H9 (cell line): ENCODE results near the gene DCC. TPM values are rescaled to one million over a fixed set of nuclear protein-coding genes. Genes with fewer than 3 reads are reported as not detected.

Experiments
- DNase-seq: peaks from one replicate; pipeline ENCODE4 v3.0.0-alpha.2; 2017
- H2AFZ ChIP-seq: one replicate; pipeline ENCODE4 v1.6.1; 2013; ENCODE audit warnings: mild to moderate bottlenecking, low read length, control low read depth, moderate library complexity
- H2AK5ac ChIP-seq: 2 replicates; pipeline ENCODE4 v1.6.1; 2013; ENCODE audit warnings: low read length, control low read depth, mixed read lengths; ENCODE audit not compliant: insufficient read length
- H2BK120ac ChIP-seq: one replicate; pipeline ENCODE4 v1.6.1; 2013; ENCODE audit warnings: low read depth, mild to moderate bottlenecking, low read length, control low read depth, inconsistent platforms; ENCODE audit not compliant: poor library complexity, severe bottlenecking
- H2BK12ac ChIP-seq: 2 replicates; pipeline ENCODE4 v1.6.1; 2013; ENCODE audit warnings: low read length, control low read depth, mixed read lengths, low read depth; ENCODE audit not compliant: insufficient read length
- H2BK15ac ChIP-seq: 2 replicates; pipeline ENCODE4 v1.6.1; 2013; ENCODE audit warnings: low read depth, low read length, control low read depth
- H2BK20ac ChIP-seq: one replicate; pipeline ENCODE4 v1.6.1; 2013; ENCODE audit warnings: low read depth, mild to moderate bottlenecking, low read length, control low read depth, inconsistent platforms; ENCODE audit not compliant: poor library complexity, severe bottlenecking
- H2BK5ac ChIP-seq: 2 replicates; pipeline ENCODE4 v1.6.1; 2013; ENCODE audit warnings: low read length, control low read depth, mixed read lengths; ENCODE audit not compliant: insufficient read length
- H3K14ac ChIP-seq: 2 replicates; pipeline ENCODE4 v1.6.1; 2013; ENCODE audit warnings: low read length, control low read depth; ENCODE audit not compliant: insufficient read depth
- H3K18ac ChIP-seq: 2 replicates; pipeline ENCODE4 v1.6.1; 2013; ENCODE audit warnings: low read depth, mild to moderate bottlenecking, mixed read lengths, low read length, control low read depth; ENCODE audit not compliant: insufficient read length
- H3K23ac ChIP-seq: 2 replicates; pipeline ENCODE4 v1.6.1; 2013; ENCODE audit warnings: low read length, control low read depth, mixed read lengths, low read depth; ENCODE audit not compliant: insufficient read length
- H3K23me2 ChIP-seq: 2 replicates; pipeline ENCODE4 v1.6.1; 2013; ENCODE audit warnings: low read depth, mild to moderate bottlenecking, mixed read lengths, low read length, control low read depth; ENCODE audit not compliant: insufficient read length, poor library complexity, severe bottlenecking
- H3K27ac ChIP-seq: 2 replicates; pipeline ENCODE4 v1.5.1; 2013; ENCODE audit warnings: low read length, control low read depth, mixed read lengths, low read depth; ENCODE audit not compliant: insufficient read length
- H3K27me3 ChIP-seq: 2 replicates; pipeline ENCODE4 v1.6.1; 2013; ENCODE audit warnings: low read length, control low read depth, inconsistent platforms; ENCODE audit not compliant: insufficient read depth
- H3K4ac ChIP-seq: 2 replicates; pipeline ENCODE4 v1.6.1; 2013; ENCODE audit warnings: low read depth, mild to moderate bottlenecking, control low read depth, inconsistent platforms, low read length, moderate library complexity
- H3K4me1 ChIP-seq: 2 replicates; pipeline ENCODE4 v1.6.1; 2013; ENCODE audit warnings: low read length, control low read depth, inconsistent platforms; ENCODE audit not compliant: insufficient read depth
- H3K4me2 ChIP-seq: 2 replicates; pipeline ENCODE4 v1.6.1; 2013; ENCODE audit warnings: low read length, control low read depth, mixed read lengths; ENCODE audit not compliant: insufficient read length, insufficient read depth
- H3K56ac ChIP-seq: 2 replicates; pipeline ENCODE4 v1.6.1; 2013; ENCODE audit warnings: low read depth, mild to moderate bottlenecking, mixed read lengths, low read length, control low read depth; ENCODE audit not compliant: insufficient read length
- H3K79me1 ChIP-seq: 2 replicates; pipeline ENCODE4 v1.6.1; 2013; ENCODE audit warnings: low read depth, mild to moderate bottlenecking, moderate library complexity, low read length, control low read depth, inconsistent platforms; ENCODE audit not compliant: insufficient read depth, poor library complexity, severe bottlenecking
- H3K79me2 ChIP-seq: 2 replicates; pipeline ENCODE4 v1.6.1; 2013; ENCODE audit warnings: low read length, control low read depth, inconsistent platforms; ENCODE audit not compliant: insufficient read depth
- H3K9ac ChIP-seq: 2 replicates; pipeline ENCODE4 v1.6.1; 2013; ENCODE audit warnings: low read length, control low read depth, mixed read lengths; ENCODE audit not compliant: insufficient read length; ENCODE audit errors: extremely low read depth
- H3K9me3 ChIP-seq: one replicate; pipeline ENCODE4 v1.6.1; 2013; ENCODE audit warnings: low read depth, low read length, inconsistent platforms; ENCODE audit not compliant: control insufficient read depth
- H3T11ph ChIP-seq: one replicate; pipeline ENCODE4 v1.6.1; 2013; ENCODE audit warnings: mild to moderate bottlenecking, low read length, control low read depth, inconsistent platforms
- H4K20me1 ChIP-seq: one replicate; pipeline ENCODE4 v1.6.1; 2013; ENCODE audit not compliant: control insufficient read depth, insufficient read length, insufficient read depth
- H4K5ac ChIP-seq: 2 replicates; pipeline ENCODE4 v1.6.1; 2013; ENCODE audit warnings: low read depth, mild to moderate bottlenecking, mixed read lengths, low read length, control low read depth; ENCODE audit not compliant: insufficient read length
- H4K8ac ChIP-seq: replicated peaks from 2 replicates; pipeline ENCODE4 v1.6.1; 2013; ENCODE audit warnings: low read length, control low read depth, mixed read lengths, low read depth; ENCODE audit not compliant: insufficient read length
- H4K91ac ChIP-seq: 2 replicates; pipeline ENCODE4 v1.6.1; 2013; ENCODE audit warnings: low read depth, mild to moderate bottlenecking, moderate library complexity, mixed read lengths, low read length, control low read depth; ENCODE audit not compliant: insufficient read length
- H3K27ac Mint-ChIP-seq, 3 experiments: 2 replicates in 2 of 3; 3 replicates in 1 of 3; pipeline ENCODE4 v1.8.0; 2020 to 2021; ENCODE audit warnings: mixed read lengths in 3 of 3, mild to moderate bottlenecking in 1 of 3, moderate library complexity in 1 of 3
- H3K27me3 Mint-ChIP-seq: 2 replicates; pipeline ENCODE4 v1.8.0; 2021; ENCODE audit warnings: low read depth, mild to moderate bottlenecking, moderate library complexity, mixed read lengths
- H3K36me3 Mint-ChIP-seq, 3 experiments: 2 replicates in 2 of 3; 3 replicates in 1 of 3; pipeline ENCODE4 v1.8.0; 2020 to 2021; ENCODE audit warnings: low read depth in 3 of 3, mixed read lengths in 3 of 3; ENCODE audit not compliant: insufficient read depth in 1 of 3
- H3K4me1 Mint-ChIP-seq, 2 experiments: 2 replicates each; pipeline ENCODE4 v1.8.0; 2020; ENCODE audit warnings: mixed read lengths in 2 of 2
- H3K4me3 Mint-ChIP-seq, 2 experiments: 2 replicates in 1 of 2; 3 replicates in 1 of 2; pipeline ENCODE4 v1.8.0; 2020 to 2021; ENCODE audit warnings: mild to moderate bottlenecking in 2 of 2, mixed read lengths in 2 of 2, moderate library complexity in 1 of 2
- H3K9me3 Mint-ChIP-seq, 2 experiments: 2 replicates in 1 of 2; 3 replicates in 1 of 2; pipeline ENCODE4 v1.8.0; 2020; ENCODE audit warnings: mild to moderate bottlenecking in 2 of 2, mixed read lengths in 2 of 2, moderate library complexity in 1 of 2
- WGBS: extraction: QIAGEN DNeasy Blood & Tissue Kit; methylation state at CpG from one replicate; pipeline ENCODE4 v1.1.7; 2013; ENCODE audit warnings: missing lambda C conversion rate, low lambda C conversion rate, mixed read lengths; ENCODE audit not compliant: insufficient read length; ENCODE audit errors: extremely low coverage; 5-methylcytosine and 5-hydroxymethylcytosine counted together
- total RNA-seq: library from RNA; stranded (reverse); gene quantifications from 2 replicates; pipeline ENCODE4 v1.2.1, GENCODE V29; 2021
- TF ChIP-seq, protein P1 (sequence below): fragments of 200-600 bp; sonication (generic); conservative IDR thresholded peaks from 3 replicates; pipeline ENCODE4 v1.8.0; 2021; ENCODE audit warnings: antibody characterized with exemption, mild to moderate bottlenecking

DCC gene
- total RNA-seq, 1 experiment from 2014 or later: 0.35 TPM

DNA sequence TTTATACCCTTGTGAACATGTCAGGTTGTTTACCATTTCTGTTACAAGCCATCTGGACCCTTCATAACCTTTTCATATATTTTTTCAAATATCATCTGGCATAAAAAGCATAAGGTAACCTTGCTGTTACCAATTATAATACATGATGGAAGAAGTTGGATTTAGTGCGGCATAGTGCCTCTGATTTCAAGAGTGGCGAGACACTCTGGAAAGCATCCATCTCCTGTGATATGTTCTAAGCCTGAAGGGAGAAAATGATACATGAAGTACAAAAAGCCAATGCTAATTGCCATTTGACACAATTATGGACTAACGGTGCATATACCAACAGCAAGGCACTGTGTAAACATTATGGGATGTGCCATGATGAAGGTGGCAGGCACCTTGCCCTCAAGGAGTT, 75.1 kb downstream of the DCC start:
- no peak overlapping the region for H2BK20ac ChIP-seq
- TF ChIP-seq, protein P1, sequence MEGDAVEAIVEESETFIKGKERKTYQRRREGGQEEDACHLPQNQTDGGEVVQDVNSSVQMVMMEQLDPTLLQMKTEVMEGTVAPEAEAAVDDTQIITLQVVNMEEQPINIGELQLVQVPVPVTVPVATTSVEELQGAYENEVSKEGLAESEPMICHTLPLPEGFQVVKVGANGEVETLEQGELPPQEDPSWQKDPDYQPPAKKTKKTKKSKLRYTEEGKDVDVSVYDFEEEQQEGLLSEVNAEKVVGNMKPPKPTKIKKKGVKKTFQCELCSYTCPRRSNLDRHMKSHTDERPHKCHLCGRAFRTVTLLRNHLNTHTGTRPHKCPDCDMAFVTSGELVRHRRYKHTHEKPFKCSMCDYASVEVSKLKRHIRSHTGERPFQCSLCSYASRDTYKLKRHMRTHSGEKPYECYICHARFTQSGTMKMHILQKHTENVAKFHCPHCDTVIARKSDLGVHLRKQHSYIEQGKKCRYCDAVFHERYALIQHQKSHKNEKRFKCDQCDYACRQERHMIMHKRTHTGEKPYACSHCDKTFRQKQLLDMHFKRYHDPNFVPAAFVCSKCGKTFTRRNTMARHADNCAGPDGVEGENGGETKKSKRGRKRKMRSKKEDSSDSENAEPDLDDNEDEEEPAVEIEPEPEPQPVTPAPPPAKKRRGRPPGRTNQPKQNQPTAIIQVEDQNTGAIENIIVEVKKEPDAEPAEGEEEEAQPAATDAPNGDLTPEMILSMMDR: no peak
- H4K5ac ChIP-seq: no peak overlapping the region
- peaks cover 0 to 3% of the 10 kb centered on the region in 2 experiments; a peak in 1 of 4 replicates for H3K4me1 Mint-ChIP-seq
- no peak overlapping the region for H2BK15ac ChIP-seq
- H3K79me2 ChIP-seq: no peaks in the 10 kb centered on the region
- no peak overlapping the region for H3K27ac ChIP-seq
- H4K91ac ChIP-seq: no peak overlapping the region
- no peaks in the 10 kb centered on the region for H3K9me3 ChIP-seq
- no peak for DNase-seq
- no peaks in the 10 kb centered on the region for H3K36me3 Mint-ChIP-seq
- H2BK120ac ChIP-seq: no peak overlapping the region
- no peak overlapping the region for H3K4me3 Mint-ChIP-seq
- H3K79me1 ChIP-seq: no peaks in the 10 kb centered on the region
- no peak overlapping the region for H3K9ac ChIP-seq
- H3K9me3 Mint-ChIP-seq: no peaks in the 10 kb centered on the region
- no peaks in the 10 kb centered on the region for H3K27me3 Mint-ChIP-seq
- no peaks in the 10 kb centered on the region for H4K20me1 ChIP-seq
- no peak overlapping the region for H2BK12ac ChIP-seq
- H3K56ac ChIP-seq: no peak overlapping the region
- H3K27me3 ChIP-seq: no peaks in the 10 kb centered on the region
- H2BK5ac ChIP-seq: no peak overlapping the region
- H2AK5ac ChIP-seq: no peak overlapping the region
- no peak overlapping the region for H4K8ac ChIP-seq
- H3K23ac ChIP-seq: no peak overlapping the region
- no peak overlapping the region for H3K14ac ChIP-seq
- no peak overlapping the region for H3T11ph ChIP-seq
- no peak overlapping the region for H3K18ac ChIP-seq
- H3K27ac Mint-ChIP-seq: no peak overlapping the region
- H2AFZ ChIP-seq: no peak overlapping the region
- peaks cover 4% of the 10 kb centered on the region; the same call in 1 of the 2 replicates for H3K4me1 ChIP-seq
- no peak overlapping the region for H3K4me2 ChIP-seq
- H3K4ac ChIP-seq: no peak overlapping the region
- no peaks in the 10 kb centered on the region for H3K23me2 ChIP-seq
- WGBS: no CpG with 5 or more reads among the region's 3 CpGs
